Upper lobe of left lung (tissue), 6 donors: ENCODE results near the gene STK17B. TPM values are rescaled to one million over a fixed set of nuclear protein-coding genes. Genes with fewer than 3 reads are reported as not detected.

Experiments
- ATAC-seq, 2 donors: fragments of 200-7000 bp; cut with Tn5 transposase; one replicate each; pipeline ENCODE4 v1.9.1; 2022; ENCODE audit warnings: mild to moderate bottlenecking in 2 of 2, moderate library complexity in 2 of 2; ENCODE audit not compliant: low FRiP score in 2 of 2
- DNase-seq, 2 donors: peaks; one replicate each; pipeline ENCODE4 v3.0.0-alpha.2; 2019 to 2020
- H3K27ac ChIP-seq, 4 donors: fragments of 200-600 bp; sonication (generic); one replicate each; pipeline ENCODE4 v1.5.1; 2016 to 2019
- H3K27me3 ChIP-seq, 4 donors: fragments of 200-600 bp; sonication (generic); one replicate each; pipeline ENCODE4 v1.5.1; 2017 to 2019
- H3K36me3 ChIP-seq, 4 donors: fragments of 200-600 bp; sonication (generic); one replicate each; pipeline ENCODE4 v1.5.1; 2016 to 2019
- H3K4me1 ChIP-seq, 4 donors: fragments of 200-600 bp; sonication (generic); one replicate each; pipeline ENCODE4 v1.5.1; 2018 to 2019
- H3K4me3 ChIP-seq, 4 donors: fragments of 200-600 bp; sonication (generic); one replicate each; pipeline ENCODE4 v1.5.1; 2017 to 2019; ENCODE audit warnings: mild to moderate bottlenecking in 2 of 4, moderate library complexity in 1 of 4
- H3K9me3 ChIP-seq, 4 donors: fragments of 200-600 bp; sonication (generic); one replicate each; pipeline ENCODE4 v1.5.1; 2018 to 2019
- EP300 ChIP-seq, 4 donors: sonication (generic); formaldehyde crosslinking; IDR thresholded peaks; one replicate each; pipeline ENCODE4 v1.5.1; 2017; ENCODE audit warnings: antibody characterized with exemption in 4 of 4, control low read depth in 2 of 4
- POLR2A ChIP-seq, 4 donors: fragments of 450-650 bp; IDR thresholded peaks; one replicate each; pipeline ENCODE4 v1.5.1; 2016 to 2017; ENCODE audit warnings: antibody characterized with exemption in 4 of 4, mild to moderate bottlenecking in 2 of 4
- POLR2AphosphoS5 ChIP-seq, 2 donors: sonication (generic); formaldehyde crosslinking; IDR thresholded peaks; one replicate each; pipeline ENCODE4 v1.5.1; 2017; ENCODE audit warnings: antibody characterized with exemption in 2 of 2
- WGBS, 2 donors: methylation state at CpG; one replicate each; pipeline ENCODE4 v1.1.5; 2017 to 2018; 5-methylcytosine and 5-hydroxymethylcytosine counted together
- total RNA-seq, 6 donors: library from RNA; depleted of rRNA in 4 of 6; stranded (reverse); fragments of >200 nt in 4 of 6; gene quantifications; one replicate each; pipeline versions ENCODE4 v1.1.0 to v1.2.1, GENCODE V29; 2016 to 2021
- TF ChIP-seq, protein P1 (sequence below), 6 experiments: fragments of 450-650 bp in 4 of 6; fragments of 200-600 bp in 2 of 6; sonication (generic) in 2 of 6; IDR thresholded peaks; one replicate each; pipeline ENCODE4 v1.5.1; 2016 to 2019; ENCODE audit warnings: antibody characterized with exemption in 6 of 6
- donor health status: DM: no; HTN: no; CAD: no; lungs with moderate emphysema.
- donor health status: DM: no; HTN: yes; CAD: no; lungs with severe emphysema.

STK17B gene
- total RNA-seq: 100 to 1,000 TPM in 1 of 6 donors, 10 to 100 TPM in 5; 19.3 to 120 (median 53.4) TPM

DNA sequence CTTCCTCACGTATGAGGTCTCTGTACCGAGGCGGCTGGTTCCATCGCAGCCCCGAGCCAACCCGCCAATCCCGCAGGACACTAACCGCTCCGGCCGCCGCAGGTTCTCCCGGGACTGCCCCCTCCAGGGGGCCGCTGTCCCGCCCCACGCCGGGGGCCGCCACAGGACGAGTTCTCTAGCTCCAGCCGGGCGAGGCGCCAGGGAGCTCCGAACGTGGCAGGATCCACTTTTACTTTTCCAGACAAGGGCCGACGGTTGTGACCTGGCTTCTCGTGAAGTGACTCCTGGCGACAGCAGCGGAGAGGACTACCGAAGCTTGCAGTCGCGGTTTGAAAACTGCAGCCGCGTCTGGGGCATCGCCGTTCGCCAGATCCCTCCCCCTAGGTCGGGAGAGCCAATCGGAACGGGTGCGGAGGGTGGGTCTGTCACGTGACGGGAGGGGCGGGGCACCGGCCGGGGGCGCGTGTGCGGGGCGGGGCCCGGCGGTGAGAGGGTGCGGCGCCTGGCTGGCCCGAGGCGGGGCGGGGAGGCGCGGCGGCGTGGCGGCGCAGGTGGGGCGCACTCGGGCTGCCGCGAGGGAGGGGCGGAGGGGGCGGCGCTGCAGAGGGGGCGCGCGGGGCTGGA is at the start of gene STK17B:
Gene STK17B, minus strand, starts transcription at position 331 of the 624 bp plus-strand sequence. CDS start 8,195 bp downstream, outside the sequence.
- no peaks in the 10 kb centered on the region for H3K9me3 ChIP-seq
- no peaks in the 10 kb centered on the region for H3K27me3 ChIP-seq
- peak within 1 kb of the TSS; percentile 82 to 93 (median 86) for H3K4me3 ChIP-seq
- ATAC-seq (peak; percentile 95 to 96), DNase-seq (peak; percentile 94 to 98)
- peaks cover 6 to 21% (median 14%) of the 10 kb centered on the region in 4 donors for H3K4me1 ChIP-seq
- H3K36me3 ChIP-seq: no peaks in the 10 kb centered on the region
- peak within 1 kb of the TSS; percentile 94 to 98 (median 96) for H3K27ac ChIP-seq
- TF ChIP-seq POLR2AphosphoS5 (IDR thresholded peaks at IDR 0.05): peak; percentile 94 to 99
- TF ChIP-seq, protein P1, sequence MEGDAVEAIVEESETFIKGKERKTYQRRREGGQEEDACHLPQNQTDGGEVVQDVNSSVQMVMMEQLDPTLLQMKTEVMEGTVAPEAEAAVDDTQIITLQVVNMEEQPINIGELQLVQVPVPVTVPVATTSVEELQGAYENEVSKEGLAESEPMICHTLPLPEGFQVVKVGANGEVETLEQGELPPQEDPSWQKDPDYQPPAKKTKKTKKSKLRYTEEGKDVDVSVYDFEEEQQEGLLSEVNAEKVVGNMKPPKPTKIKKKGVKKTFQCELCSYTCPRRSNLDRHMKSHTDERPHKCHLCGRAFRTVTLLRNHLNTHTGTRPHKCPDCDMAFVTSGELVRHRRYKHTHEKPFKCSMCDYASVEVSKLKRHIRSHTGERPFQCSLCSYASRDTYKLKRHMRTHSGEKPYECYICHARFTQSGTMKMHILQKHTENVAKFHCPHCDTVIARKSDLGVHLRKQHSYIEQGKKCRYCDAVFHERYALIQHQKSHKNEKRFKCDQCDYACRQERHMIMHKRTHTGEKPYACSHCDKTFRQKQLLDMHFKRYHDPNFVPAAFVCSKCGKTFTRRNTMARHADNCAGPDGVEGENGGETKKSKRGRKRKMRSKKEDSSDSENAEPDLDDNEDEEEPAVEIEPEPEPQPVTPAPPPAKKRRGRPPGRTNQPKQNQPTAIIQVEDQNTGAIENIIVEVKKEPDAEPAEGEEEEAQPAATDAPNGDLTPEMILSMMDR (IDR thresholded peaks at IDR 0.05): peak in 4 of 6 experiments; percentile 3 to 57 (median 23)
- peak in 1 of 4 donors; percentile 18 for TF ChIP-seq EP300 (IDR thresholded peaks at IDR 0.05)
- peak; percentile 85 to 99 (median 94) for TF ChIP-seq POLR2A (IDR thresholded peaks at IDR 0.05)
- WGBS, 2 donors: 0% methylated on average over 2 to 37 of the region's 72 CpGs

DNA sequence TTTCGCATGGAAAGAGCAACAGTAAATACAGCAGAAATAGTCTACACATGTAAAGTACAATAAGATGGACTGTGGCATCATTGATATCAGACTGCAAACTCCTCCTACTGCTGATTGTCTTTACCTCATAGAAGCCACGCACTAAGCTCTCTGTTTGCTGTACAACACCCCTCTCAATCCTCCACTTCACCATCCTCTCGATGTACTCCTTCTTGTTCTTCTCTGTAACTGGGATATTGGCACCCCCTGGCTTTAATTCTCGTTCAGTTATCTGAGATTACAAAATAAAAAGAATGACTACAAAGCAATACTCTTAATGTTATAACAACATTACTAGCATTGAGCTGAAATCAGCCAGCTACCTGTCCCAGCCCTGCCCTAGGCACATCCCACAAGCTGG is 49.3 kb upstream of the STK17B start:
- WGBS, 2 donors: 60 to 71% methylated on average over 4 of the region's 4 CpGs
- no peak for TF ChIP-seq EP300 (IDR thresholded peaks at IDR 0.05)
- TF ChIP-seq, protein P1 (IDR thresholded peaks at IDR 0.05): no peak
- TF ChIP-seq POLR2AphosphoS5 (IDR thresholded peaks at IDR 0.05): no peak
- no peak for TF ChIP-seq POLR2A (IDR thresholded peaks at IDR 0.05)
- Histone ChIP-seq H3K36me3 (peaks cover 0 to 32% (median 3%) of the 10 kb centered on the region in 4 donors), H3K4me3 (no peak overlapping the region), H3K9me3 (no peaks in the 10 kb centered on the region), H3K4me1 (peaks cover 0 to 5% (median 0%) of the 10 kb centered on the region in 4 donors), H3K27me3 (no peaks in the 10 kb centered on the region), H3K27ac (no peak overlapping the region)
- no peak for DNase-seq
- ATAC-seq: peak in 1 of 2 donors; percentile 19

DNA sequence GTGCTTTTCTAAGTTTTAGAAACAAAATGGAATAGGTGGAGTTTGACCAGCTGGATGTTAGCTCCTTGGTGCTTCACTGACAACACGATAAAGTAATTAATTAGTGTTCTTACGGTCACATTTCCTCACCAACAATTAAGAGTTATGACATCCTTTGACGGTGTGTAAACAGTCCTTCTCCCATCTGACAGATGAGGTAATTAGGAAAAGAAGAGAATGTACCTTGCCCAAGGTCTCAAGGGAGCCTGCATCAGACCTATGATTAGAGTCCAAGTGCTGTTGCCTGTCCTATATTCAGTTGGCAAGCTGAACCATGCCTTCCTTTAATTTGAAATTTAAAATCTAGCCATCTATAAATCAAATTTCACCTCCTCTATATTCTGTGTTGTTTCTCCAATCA is 48.3 kb upstream of the STK17B start:
- TF ChIP-seq, protein P1 (IDR thresholded peaks at IDR 0.05): no peak
- no peak for TF ChIP-seq POLR2AphosphoS5 (IDR thresholded peaks at IDR 0.05)
- TF ChIP-seq POLR2A (IDR thresholded peaks at IDR 0.05): no peak
- TF ChIP-seq EP300 (IDR thresholded peaks at IDR 0.05): no peak
- DNase-seq: no peak
- Histone ChIP-seq H3K4me3 (no peak overlapping the region), H3K9me3 (no peaks in the 10 kb centered on the region), H3K4me1 (peaks cover 0 to 5% (median 0%) of the 10 kb centered on the region in 4 donors), H3K27ac (no peak overlapping the region), H3K36me3 (peaks cover 0 to 33% (median 3%) of the 10 kb centered on the region in 4 donors), H3K27me3 (no peaks in the 10 kb centered on the region)
- WGBS, 2 donors: 29 to 33% methylated on average over 3 of the region's 3 CpGs
- ATAC-seq: no peak

DNA sequence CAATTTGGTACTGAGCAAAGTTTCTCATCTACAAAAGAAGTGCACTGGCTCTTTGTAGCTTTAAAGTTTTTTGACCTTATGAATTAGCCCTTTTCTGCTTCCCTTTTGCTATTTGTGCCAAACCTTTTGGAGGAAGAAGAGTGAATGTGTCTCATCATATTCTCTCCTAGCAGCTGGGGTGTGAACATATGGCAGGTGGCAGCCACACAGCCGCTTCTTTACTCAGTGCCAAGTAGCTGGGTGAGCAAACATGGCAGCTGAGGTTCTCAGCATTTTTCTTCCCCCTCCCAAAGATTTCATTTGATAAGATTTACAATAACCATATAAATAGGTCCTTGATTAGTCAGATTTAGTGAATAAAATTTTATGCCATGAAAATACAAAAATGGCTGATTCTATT is 46.7 kb upstream of the STK17B start:
- 95 to 100% methylated on average over 1 of the region's 1 CpG for WGBS, 2 donors
- Histone ChIP-seq H3K9me3 (no peaks in the 10 kb centered on the region), H3K36me3 (peaks cover 0 to 42% (median 3%) of the 10 kb centered on the region in 4 donors), H3K4me1 (peaks cover 0 to 5% (median 0%) of the 10 kb centered on the region in 4 donors), H3K27ac (no peak overlapping the region), H3K27me3 (no peaks in the 10 kb centered on the region), H3K4me3 (no peak overlapping the region)
- TF ChIP-seq EP300 (IDR thresholded peaks at IDR 0.05) (no peak), POLR2A (IDR thresholded peaks at IDR 0.05) (no peak), POLR2AphosphoS5 (IDR thresholded peaks at IDR 0.05) (no peak)
- TF ChIP-seq, protein P1 (IDR thresholded peaks at IDR 0.05): no peak
- DNase-seq: no peak
- no peak for ATAC-seq
